ENCODE measurements around the gene DDHD1. TPM values are rescaled to one million over a fixed set of nuclear protein-coding genes. Genes with fewer than 3 reads are reported as not detected.

Gene DDHD1
- total and polyA plus RNA-seq, 10 donors: 3.4 to 52.2 (median 25.9) TPM

DNA sequence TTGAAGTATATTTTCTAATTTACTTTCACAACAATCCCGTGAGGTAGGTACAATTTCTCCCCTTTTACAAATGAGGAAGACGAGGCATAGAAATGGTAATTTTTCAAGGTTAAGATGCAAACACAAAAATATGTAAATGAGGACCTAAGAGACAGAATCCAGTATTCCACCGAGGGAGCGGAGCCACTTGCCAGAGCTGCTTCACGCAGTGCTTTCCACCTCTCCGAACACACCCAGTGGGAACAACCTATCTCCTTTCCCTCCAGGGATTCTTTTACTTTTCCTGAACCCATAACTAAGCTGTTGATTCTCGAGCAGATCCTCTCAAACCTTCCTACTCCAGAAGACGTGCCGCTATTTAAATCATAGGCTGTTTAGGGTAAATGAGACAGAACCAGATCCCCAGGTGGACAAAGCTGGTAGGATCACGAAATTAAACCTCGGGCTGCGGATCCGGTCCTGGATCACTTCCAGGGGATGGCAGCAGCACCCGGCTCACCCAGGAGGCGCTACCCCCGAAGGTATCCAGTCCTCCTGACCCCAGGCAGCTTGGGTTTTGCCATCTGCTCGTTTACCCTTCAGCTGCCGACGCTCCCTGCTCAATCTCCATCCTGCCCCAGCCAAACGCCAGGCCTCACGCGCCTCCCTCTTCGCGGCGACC is 1.5 kb downstream of the DDHD1 start:
- H3K27ac ChIP-seq: peak overlapping the region; percentile 88 to 94 (median 92)
- intact Hi-C loops (cut with DNase I; ENCODE audit: low total_unique reads): no loop called here
- peak overlapping the region; percentile 44 to 85 (median 70) for H3K4me3 ChIP-seq
- TF ChIP-seq, protein P1, sequence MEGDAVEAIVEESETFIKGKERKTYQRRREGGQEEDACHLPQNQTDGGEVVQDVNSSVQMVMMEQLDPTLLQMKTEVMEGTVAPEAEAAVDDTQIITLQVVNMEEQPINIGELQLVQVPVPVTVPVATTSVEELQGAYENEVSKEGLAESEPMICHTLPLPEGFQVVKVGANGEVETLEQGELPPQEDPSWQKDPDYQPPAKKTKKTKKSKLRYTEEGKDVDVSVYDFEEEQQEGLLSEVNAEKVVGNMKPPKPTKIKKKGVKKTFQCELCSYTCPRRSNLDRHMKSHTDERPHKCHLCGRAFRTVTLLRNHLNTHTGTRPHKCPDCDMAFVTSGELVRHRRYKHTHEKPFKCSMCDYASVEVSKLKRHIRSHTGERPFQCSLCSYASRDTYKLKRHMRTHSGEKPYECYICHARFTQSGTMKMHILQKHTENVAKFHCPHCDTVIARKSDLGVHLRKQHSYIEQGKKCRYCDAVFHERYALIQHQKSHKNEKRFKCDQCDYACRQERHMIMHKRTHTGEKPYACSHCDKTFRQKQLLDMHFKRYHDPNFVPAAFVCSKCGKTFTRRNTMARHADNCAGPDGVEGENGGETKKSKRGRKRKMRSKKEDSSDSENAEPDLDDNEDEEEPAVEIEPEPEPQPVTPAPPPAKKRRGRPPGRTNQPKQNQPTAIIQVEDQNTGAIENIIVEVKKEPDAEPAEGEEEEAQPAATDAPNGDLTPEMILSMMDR (IDR thresholded peaks at IDR 0.05 in 8 of 11, conservative IDR thresholded peaks at IDR 0.05 in 3 of 11): peak in 1 of 11 experiments; percentile 23
- TF ChIP-seq POLR2AphosphoS5 (IDR thresholded peaks at IDR 0.05): no peak
- no peaks in the 10 kb centered on the region for H3K27me3 ChIP-seq (replicated peaks in 1 of 7)
- H3K9me3 ChIP-seq: no peaks in the 10 kb centered on the region
- H3K36me3 ChIP-seq: no peaks in the 10 kb centered on the region
- 6 to 7% (median 6%) methylated on average over 20 to 25 of the region's 25 CpGs for WGBS, 5 donors
- H3K4me1 ChIP-seq: peaks cover 21 to 64% (median 50%) of the 10 kb centered on the region in 6 donors
- DNase-seq: no peak

DNA sequence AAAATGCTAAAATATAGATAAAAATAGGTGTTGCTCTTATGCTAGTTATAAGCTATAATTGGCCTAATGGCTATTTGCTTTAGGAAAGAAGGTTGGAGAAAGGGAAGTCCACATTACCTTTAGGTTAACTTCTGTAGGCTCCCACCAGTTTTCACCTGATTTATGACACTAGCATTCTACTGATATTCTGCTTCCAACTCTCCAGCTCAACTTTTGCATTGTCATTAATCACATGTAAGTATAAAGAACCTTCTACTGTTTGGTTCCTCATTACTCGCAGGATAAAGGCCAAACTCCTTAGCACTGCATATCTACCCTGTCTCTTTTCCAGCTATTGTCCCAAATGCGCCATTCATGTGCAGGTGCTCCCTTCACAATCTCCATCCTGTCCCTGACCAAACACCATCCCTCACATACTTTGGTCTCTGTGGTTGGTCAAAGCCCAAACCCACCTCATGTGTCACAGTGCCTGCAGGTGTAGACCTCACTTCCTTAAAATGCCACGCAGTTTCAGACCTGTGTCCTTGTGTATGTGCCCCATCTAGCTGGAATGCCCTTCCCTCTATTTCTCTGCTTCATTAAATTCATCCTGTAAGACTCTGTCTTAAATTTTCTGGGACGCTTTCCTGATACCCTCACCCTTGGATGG is 3.3 kb downstream of the DDHD1 start:
- H3K4me1 ChIP-seq: peaks cover 21 to 74% (median 53%) of the 10 kb centered on the region in 6 donors
- WGBS, 5 donors: 64 to 79% (median 70%) methylated on average over 4 of the region's 4 CpGs
- no peak overlapping the region for H3K27ac ChIP-seq
- no peaks in the 10 kb centered on the region for H3K9me3 ChIP-seq
- H3K4me3 ChIP-seq: peak overlapping the region in 1 of 8 donors; percentile 85
- no peaks in the 10 kb centered on the region for H3K36me3 ChIP-seq
- no peaks in the 10 kb centered on the region for H3K27me3 ChIP-seq (replicated peaks in 1 of 7)
- DNase-seq: no peak
- intact Hi-C loops (cut with DNase I; ENCODE audit: low total_unique reads): no loop called here
- no peak for TF ChIP-seq POLR2AphosphoS5 (IDR thresholded peaks at IDR 0.05)
- TF ChIP-seq POLR2A (IDR thresholded peaks at IDR 0.05): no peak
- TF ChIP-seq, protein P1 (IDR thresholded peaks at IDR 0.05 in 8 of 11, conservative IDR thresholded peaks at IDR 0.05 in 3 of 11): no peak

DNA sequence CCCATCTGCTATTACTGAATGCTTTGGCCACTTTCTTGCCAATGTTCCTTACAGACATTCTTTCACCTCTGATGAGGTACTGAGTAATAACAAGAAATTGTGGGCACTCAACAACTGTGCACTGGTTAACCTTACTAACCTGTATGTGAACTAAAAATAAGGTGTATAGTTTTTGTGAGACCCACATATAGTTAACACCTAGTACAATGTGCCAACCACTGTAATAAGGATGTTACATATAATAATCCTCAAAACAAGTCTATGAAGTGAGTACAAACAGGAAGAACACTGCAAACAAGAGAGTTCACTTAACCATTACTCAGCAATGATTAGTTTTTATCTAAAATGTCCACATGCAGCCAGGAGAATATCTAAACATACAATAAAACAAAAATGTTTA is 4.5 kb downstream of the DDHD1 start:
- Histone ChIP-seq H3K27ac (no peak overlapping the region), H3K9me3 (peaks cover 0 to 3% (median 0%) of the 10 kb centered on the region in 8 donors), H3K36me3 (no peaks in the 10 kb centered on the region), H3K4me1 (peaks cover 21 to 72% (median 54%) of the 10 kb centered on the region in 6 donors), H3K4me3 (no peak overlapping the region), H3K27me3 (replicated peaks in 1 of 7) (no peaks in the 10 kb centered on the region)
- TF ChIP-seq POLR2A (IDR thresholded peaks at IDR 0.05) (no peak), POLR2AphosphoS5 (IDR thresholded peaks at IDR 0.05) (no peak)
- TF ChIP-seq, protein P1 (IDR thresholded peaks at IDR 0.05 in 8 of 11, conservative IDR thresholded peaks at IDR 0.05 in 3 of 11): no peak
- intact Hi-C loops (cut with DNase I; ENCODE audit: low total_unique reads): no loop called here
- no peak for DNase-seq

DNA sequence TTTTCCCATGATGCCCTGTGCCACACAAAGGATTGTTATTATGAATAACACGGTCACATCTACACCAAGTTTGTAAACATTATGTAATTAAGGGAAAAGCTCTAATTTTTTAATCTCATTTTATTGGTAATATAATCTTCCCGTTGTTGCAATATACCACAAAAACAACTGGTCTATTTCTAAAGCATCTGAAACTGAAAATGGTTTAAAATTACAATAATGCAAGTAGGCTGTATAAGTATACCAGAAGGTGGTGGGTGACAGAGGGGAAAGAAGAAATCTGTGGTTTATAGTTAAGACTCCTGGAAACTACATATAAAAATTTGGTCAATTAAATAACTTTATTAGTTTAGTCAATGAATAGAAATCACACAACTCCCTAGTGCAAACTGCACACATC is 5.2 kb downstream of the DDHD1 start:
- Histone ChIP-seq H3K4me3 (no peak overlapping the region), H3K9me3 (peaks cover 0 to 10% (median 5%) of the 10 kb centered on the region in 8 donors), H3K27me3 (replicated peaks in 1 of 7) (no peaks in the 10 kb centered on the region), H3K4me1 (peaks cover 21 to 67% (median 53%) of the 10 kb centered on the region in 6 donors), H3K36me3 (no peaks in the 10 kb centered on the region), H3K27ac (peak overlapping the region in 1 of 8 donors; percentile 22)
- DNase-seq: no peak
- WGBS, 5 donors: 67 to 74% (median 70%) methylated on average over 2 of the region's 2 CpGs
- intact Hi-C loops (cut with DNase I; ENCODE audit: low total_unique reads): no loop called here
- TF ChIP-seq, protein P1 (IDR thresholded peaks at IDR 0.05 in 8 of 11, conservative IDR thresholded peaks at IDR 0.05 in 3 of 11): no peak
- TF ChIP-seq POLR2AphosphoS5 (IDR thresholded peaks at IDR 0.05) (no peak), POLR2A (IDR thresholded peaks at IDR 0.05) (no peak)
